ENCODE measurements around the gene SHISA8. TPM values are rescaled to one million over a fixed set of nuclear protein-coding genes. Genes with fewer than 3 reads are reported as not detected.
A peak's percentile ranks its signal among the peaks of the same experiment; 100 is the strongest.

The SHISA8 gene
- total and polyA plus RNA-seq, 3 experiments from 2014 or later: 1.3 to 1.4 TPM; not detected in 1

- peaks cover 31% of the 10 kb centered on the region for H3K27me3 ChIP-seq (ENCODE audit: insufficient read depth, low read length, poor library complexity, severe bottlenecking)
- Mint-ChIP-seq H3K27ac (no peak overlapping the region), H3K27me3 (peaks cover 19 to 25% of the 10 kb centered on the region in 2 donors), H3K4me3 (peak overlapping the region in 3 of 7 donors; percentile 8 to 78 (median 32)), H3K4me1 (peaks cover 0 to 34% (median 16%) of the 10 kb centered on the region in 3 donors), H3K9me3 (no peaks in the 10 kb centered on the region), H3K36me3 (no peaks in the 10 kb centered on the region)
- no peaks in the 10 kb centered on the region for H3K9me3 ChIP-seq (ENCODE audit: low read length)
- peaks cover 20% of the 10 kb centered on the region for H3K4me1 ChIP-seq (ENCODE audit: insufficient read depth, low read length)
- H3K4me3 ChIP-seq (ENCODE audit: low read length): no peak overlapping the region
- ChIA-PET POLR2A (interaction anchor here (0.9 to 1.6 kb wide), 3 partner anchors 9 to 84 kb away, joined by 5 to 9 read pairs (median 6); partner anchors contain the start of genes SREBF2 and TNFRSF13C), CTCF (interaction anchor here (1.3 kb wide), 2 partner anchors 9 kb away, joined by 4 to 8 read pairs; partner anchors contain the start of gene TNFRSF13C)
- H3K27ac ChIP-seq (ENCODE audit: low read depth, low read length): no peak overlapping the region
- no peak for DNase-seq
- no peaks in the 10 kb centered on the region for H3K36me3 ChIP-seq (ENCODE audit: insufficient read depth, low read length)
Measured at GRCh38 chr22:41916745-41917358, 2.0 kb upstream of the SHISA8 start.

- Histone ChIP-seq H3K27ac (ENCODE audit: low read depth, low read length) (no peak overlapping the region), H3K4me1 (ENCODE audit: insufficient read depth, low read length) (peaks cover 24% of the 10 kb centered on the region), H3K27me3 (ENCODE audit: insufficient read depth, low read length, poor library complexity, severe bottlenecking) (peaks cover 39% of the 10 kb centered on the region), H3K4me3 (ENCODE audit: low read length) (no peak overlapping the region), H3K36me3 (ENCODE audit: insufficient read depth, low read length) (no peaks in the 10 kb centered on the region), H3K9me3 (ENCODE audit: low read length) (no peaks in the 10 kb centered on the region)
- peaks cover 7 to 39% (median 18%) of the 10 kb centered on the region in 3 donors for H3K4me1 Mint-ChIP-seq
- ChIA-PET CTCF (interaction anchor here (1.3 kb wide), 1 partner anchor 10 kb away, joined by 8 read pairs; the partner anchor contains the start of gene TNFRSF13C), POLR2A (interaction anchor here (0.9 to 1.6 kb wide), 3 partner anchors 10 to 83 kb away, joined by 5 to 9 read pairs (median 6); partner anchors contain the start of genes SREBF2 and TNFRSF13C)
- peaks cover 23 to 32% of the 10 kb centered on the region in 2 donors for H3K27me3 Mint-ChIP-seq
- DNase-seq: no peak
- H3K9me3 Mint-ChIP-seq: no peaks in the 10 kb centered on the region
- H3K36me3 Mint-ChIP-seq: no peaks in the 10 kb centered on the region
- peak overlapping the region in 1 of 8 donors; percentile 38 for H3K27ac Mint-ChIP-seq
- peak overlapping the region; percentile 45 to 83 (median 64) for H3K4me3 Mint-ChIP-seq
Measured at GRCh38 chr22:41915786-41916493, 1.1 kb upstream of the SHISA8 start.

GRCh38 chr22:41914611-41915034 is 251 bp downstream of the SHISA8 start:
- Histone ChIP-seq H3K4me1 (ENCODE audit: insufficient read depth, low read length) (peaks cover 29% of the 10 kb centered on the region), H3K27ac (ENCODE audit: low read depth, low read length) (no peak overlapping the region), H3K9me3 (ENCODE audit: low read length) (no peaks in the 10 kb centered on the region), H3K4me3 (ENCODE audit: low read length) (no peak overlapping the region), H3K27me3 (ENCODE audit: insufficient read depth, low read length, poor library complexity, severe bottlenecking) (peaks cover 42% of the 10 kb centered on the region), H3K36me3 (ENCODE audit: insufficient read depth, low read length) (no peaks in the 10 kb centered on the region)
- Mint-ChIP-seq H3K4me1 (peaks cover 7 to 34% (median 18%) of the 10 kb centered on the region in 3 donors), H3K27me3 (peaks cover 23 to 32% of the 10 kb centered on the region in 2 donors), H3K4me3 (no peak overlapping the region), H3K36me3 (no peaks in the 10 kb centered on the region), H3K9me3 (no peaks in the 10 kb centered on the region), H3K27ac (no peak overlapping the region)
- no peak for DNase-seq
- ChIA-PET CTCF (no interaction called here), POLR2A (interaction anchor here (1.4 kb wide), 1 partner anchor 11 kb away, joined by 4 read pairs; no protein-coding TSS in a partner anchor)

GRCh38 chr22:41913842-41914534 is 886 bp downstream of the SHISA8 start:
- peaks cover 26 to 32% of the 10 kb centered on the region in 2 donors for H3K27me3 Mint-ChIP-seq
- H3K27ac Mint-ChIP-seq: no peak overlapping the region
- no peaks in the 10 kb centered on the region for H3K36me3 ChIP-seq (ENCODE audit: insufficient read depth, low read length)
- ChIA-PET CTCF (interaction anchor here (3.2 kb wide), 1 partner anchor 12 kb away, joined by 16 read pairs; the partner anchor contains the start of gene TNFRSF13C), POLR2A (interaction anchor here (1.4 kb wide), 1 partner anchor 11 kb away, joined by 4 read pairs; no protein-coding TSS in a partner anchor)
- H3K4me1 ChIP-seq (ENCODE audit: insufficient read depth, low read length): peaks cover 31% of the 10 kb centered on the region
- no peaks in the 10 kb centered on the region for H3K9me3 ChIP-seq (ENCODE audit: low read length)
- H3K9me3 Mint-ChIP-seq: no peaks in the 10 kb centered on the region
- no peak for DNase-seq
- H3K4me3 ChIP-seq (ENCODE audit: low read length): no peak overlapping the region
- H3K4me3 Mint-ChIP-seq: peak overlapping the region in 2 of 7 donors; percentile 37 to 68
- H3K27ac ChIP-seq (ENCODE audit: low read depth, low read length): no peak overlapping the region
- peaks cover 47% of the 10 kb centered on the region for H3K27me3 ChIP-seq (ENCODE audit: insufficient read depth, low read length, poor library complexity, severe bottlenecking)
- H3K36me3 Mint-ChIP-seq: no peaks in the 10 kb centered on the region
- H3K4me1 Mint-ChIP-seq: peaks cover 11 to 35% (median 18%) of the 10 kb centered on the region in 3 donors

GRCh38 chr22:41913040-41913719 is 1.7 kb downstream of the SHISA8 start:
- Histone ChIP-seq H3K9me3 (ENCODE audit: low read length) (no peaks in the 10 kb centered on the region), H3K4me3 (ENCODE audit: low read length) (no peak overlapping the region), H3K36me3 (ENCODE audit: insufficient read depth, low read length) (no peaks in the 10 kb centered on the region), H3K4me1 (ENCODE audit: insufficient read depth, low read length) (peaks cover 33% of the 10 kb centered on the region), H3K27ac (ENCODE audit: low read depth, low read length) (no peak overlapping the region), H3K27me3 (ENCODE audit: insufficient read depth, low read length, poor library complexity, severe bottlenecking) (peaks cover 48% of the 10 kb centered on the region)
- H3K27me3 Mint-ChIP-seq: peaks cover 28 to 32% of the 10 kb centered on the region in 2 donors
- CTCF ChIA-PET: interaction anchor here (3.2 kb wide), 1 partner anchor 13 kb away, joined by 16 read pairs; the partner anchor contains the start of gene TNFRSF13C
- no peaks in the 10 kb centered on the region for H3K36me3 Mint-ChIP-seq
- no peak for DNase-seq
- no peaks in the 10 kb centered on the region for H3K9me3 Mint-ChIP-seq
- H3K27ac Mint-ChIP-seq: no peak overlapping the region
- H3K4me3 Mint-ChIP-seq: peak overlapping the region; percentile 23 to 83 (median 50)
- H3K4me1 Mint-ChIP-seq: peaks cover 19 to 40% (median 23%) of the 10 kb centered on the region in 3 donors
- POLR2A ChIA-PET: interaction anchor here (0.8 to 1.0 kb wide), 2 partner anchors 13 to 80 kb away, joined by 3 to 4 read pairs; partner anchors contain the start of genes SREBF2 and TNFRSF13C

- Mint-ChIP-seq H3K36me3 (no peaks in the 10 kb centered on the region), H3K27me3 (peaks cover 28 to 32% of the 10 kb centered on the region in 2 donors), H3K27ac (no peak overlapping the region), H3K4me3 (peak overlapping the region in 4 of 7 donors; percentile 44 to 83 (median 58)), H3K9me3 (no peaks in the 10 kb centered on the region), H3K4me1 (peaks cover 25 to 44% (median 28%) of the 10 kb centered on the region in 3 donors)
- CTCF ChIA-PET: interaction anchor here (1.8 to 3.2 kb wide), 2 partner anchors 14 to 28 kb away, joined by 9 to 16 read pairs; partner anchors contain the start of gene TNFRSF13C
- Histone ChIP-seq H3K4me3 (ENCODE audit: low read length) (no peak overlapping the region), H3K27ac (ENCODE audit: low read depth, low read length) (no peak overlapping the region), H3K9me3 (ENCODE audit: low read length) (no peaks in the 10 kb centered on the region), H3K4me1 (ENCODE audit: insufficient read depth, low read length) (peaks cover 34% of the 10 kb centered on the region), H3K27me3 (ENCODE audit: insufficient read depth, low read length, poor library complexity, severe bottlenecking) (peaks cover 48% of the 10 kb centered on the region), H3K36me3 (ENCODE audit: insufficient read depth, low read length) (no peaks in the 10 kb centered on the region)
- no peak for DNase-seq
- POLR2A ChIA-PET: interaction anchor here (0.8 to 1.0 kb wide), 2 partner anchors 14 to 80 kb away, joined by 3 to 4 read pairs; partner anchors contain the start of genes SREBF2 and TNFRSF13C
Measured at GRCh38 chr22:41912338-41913039, 2.4 kb downstream of the SHISA8 start.
